ENCODE data around the gene EFEMP2.

DNA sequence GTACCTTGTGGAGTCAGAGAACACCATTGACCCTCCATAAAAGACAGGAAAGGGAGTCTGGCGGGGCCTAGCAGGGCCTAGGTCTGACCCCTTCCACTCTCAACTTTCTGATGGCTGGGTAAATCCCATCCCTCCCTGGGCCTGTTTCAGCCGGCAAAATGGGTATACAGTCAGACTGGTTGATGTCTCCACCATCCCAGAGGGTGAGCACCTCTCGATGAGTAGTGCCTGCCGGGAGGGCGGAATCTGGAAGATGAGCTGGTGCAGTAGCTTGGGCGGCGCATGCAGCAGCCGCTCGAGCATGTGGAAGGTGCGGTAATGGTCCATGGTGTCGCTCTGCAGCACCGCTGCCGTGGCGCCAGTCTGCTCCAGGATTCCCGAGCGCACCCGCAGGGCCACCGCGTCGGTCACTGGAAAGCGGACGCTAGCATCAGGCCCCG, 15.1 kb upstream of the EFEMP2 start:
- TF ChIP-seq, protein P1, sequence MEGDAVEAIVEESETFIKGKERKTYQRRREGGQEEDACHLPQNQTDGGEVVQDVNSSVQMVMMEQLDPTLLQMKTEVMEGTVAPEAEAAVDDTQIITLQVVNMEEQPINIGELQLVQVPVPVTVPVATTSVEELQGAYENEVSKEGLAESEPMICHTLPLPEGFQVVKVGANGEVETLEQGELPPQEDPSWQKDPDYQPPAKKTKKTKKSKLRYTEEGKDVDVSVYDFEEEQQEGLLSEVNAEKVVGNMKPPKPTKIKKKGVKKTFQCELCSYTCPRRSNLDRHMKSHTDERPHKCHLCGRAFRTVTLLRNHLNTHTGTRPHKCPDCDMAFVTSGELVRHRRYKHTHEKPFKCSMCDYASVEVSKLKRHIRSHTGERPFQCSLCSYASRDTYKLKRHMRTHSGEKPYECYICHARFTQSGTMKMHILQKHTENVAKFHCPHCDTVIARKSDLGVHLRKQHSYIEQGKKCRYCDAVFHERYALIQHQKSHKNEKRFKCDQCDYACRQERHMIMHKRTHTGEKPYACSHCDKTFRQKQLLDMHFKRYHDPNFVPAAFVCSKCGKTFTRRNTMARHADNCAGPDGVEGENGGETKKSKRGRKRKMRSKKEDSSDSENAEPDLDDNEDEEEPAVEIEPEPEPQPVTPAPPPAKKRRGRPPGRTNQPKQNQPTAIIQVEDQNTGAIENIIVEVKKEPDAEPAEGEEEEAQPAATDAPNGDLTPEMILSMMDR (IDR thresholded peaks at IDR 0.05): no peak
- TF ChIP-seq EZH2 (IDR thresholded peaks at IDR 0.05): no peak
- TF ChIP-seq EZH2phosphoT487 (IDR thresholded peaks at IDR 0.05): no peak

Data from neural progenitor cell (in vitro differentiated cells).